ENCODE results near the gene BMP3.

BMP3 gene

DNA sequence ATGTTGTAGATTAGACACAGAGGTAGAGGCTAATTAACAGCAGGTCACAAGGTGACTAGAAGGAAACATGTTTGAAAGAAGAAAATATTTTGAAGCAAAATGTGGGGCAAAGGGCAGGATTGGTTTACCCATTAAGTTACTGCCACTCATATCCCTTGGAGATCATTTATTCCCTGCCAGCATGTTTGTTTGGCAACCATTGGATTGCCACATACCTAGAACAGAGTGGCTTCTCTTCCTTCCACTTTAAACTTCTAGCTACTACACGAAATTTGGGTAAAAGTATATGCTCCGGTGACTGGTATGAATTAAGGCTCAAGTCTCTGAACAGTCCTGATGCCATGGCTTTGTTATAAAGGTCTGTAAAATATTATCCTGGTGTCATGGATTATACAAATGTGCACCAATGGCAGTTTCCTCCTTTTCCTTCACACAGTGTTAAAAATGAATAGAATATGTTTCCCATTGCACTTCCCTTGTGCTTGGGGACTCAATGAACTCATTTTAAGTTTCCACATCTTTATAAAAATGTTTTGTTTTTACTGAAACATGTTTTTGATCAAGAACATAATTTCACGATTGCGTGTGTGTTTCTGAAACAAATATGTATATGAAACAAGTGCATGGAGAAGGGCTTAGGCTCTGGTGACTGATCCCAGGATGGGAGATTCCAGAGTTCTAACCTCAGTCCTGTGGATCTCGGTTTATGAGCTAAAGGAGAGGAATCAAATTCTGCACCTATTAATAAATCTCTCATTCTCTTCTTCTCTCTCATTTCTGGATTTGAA lies 12.3 kb downstream of the BMP3 start:
- H3K36me3 ChIP-seq (ENCODE audit: control insufficient read depth in 2 of 2, insufficient read depth in 1 of 2, low read length in 2 of 2) = no peaks in the 10 kb centered on the region
- POLR2A ChIA-PET = no interaction called here
- H3K27ac ChIP-seq (ENCODE audit: extremely low read depth, low read depth, low read length) = no peak overlapping the region
- H3K9me3 ChIP-seq (ENCODE audit: control insufficient read depth, insufficient read depth, low read depth, low read length) = no peaks in the 10 kb centered on the region
- TF ChIP-seq, protein P1, sequence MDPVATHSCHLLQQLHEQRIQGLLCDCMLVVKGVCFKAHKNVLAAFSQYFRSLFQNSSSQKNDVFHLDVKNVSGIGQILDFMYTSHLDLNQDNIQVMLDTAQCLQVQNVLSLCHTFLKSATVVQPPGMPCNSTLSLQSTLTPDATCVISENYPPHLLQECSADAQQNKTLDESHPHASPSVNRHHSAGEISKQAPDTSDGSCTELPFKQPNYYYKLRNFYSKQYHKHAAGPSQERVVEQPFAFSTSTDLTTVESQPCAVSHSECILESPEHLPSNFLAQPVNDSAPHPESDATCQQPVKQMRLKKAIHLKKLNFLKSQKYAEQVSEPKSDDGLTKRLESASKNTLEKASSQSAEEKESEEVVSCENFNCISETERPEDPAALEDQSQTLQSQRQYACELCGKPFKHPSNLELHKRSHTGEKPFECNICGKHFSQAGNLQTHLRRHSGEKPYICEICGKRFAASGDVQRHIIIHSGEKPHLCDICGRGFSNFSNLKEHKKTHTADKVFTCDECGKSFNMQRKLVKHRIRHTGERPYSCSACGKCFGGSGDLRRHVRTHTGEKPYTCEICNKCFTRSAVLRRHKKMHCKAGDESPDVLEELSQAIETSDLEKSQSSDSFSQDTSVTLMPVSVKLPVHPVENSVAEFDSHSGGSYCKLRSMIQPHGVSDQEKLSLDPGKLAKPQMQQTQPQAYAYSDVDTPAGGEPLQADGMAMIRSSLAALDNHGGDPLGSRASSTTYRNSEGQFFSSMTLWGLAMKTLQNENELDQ (tag by site-specific recombination; IDR thresholded peaks at IDR 0.05; ENCODE audit: low read depth) = no peak
- TF ChIP-seq TCF7L2 (IDR thresholded peaks at IDR 0.05; ENCODE audit: borderline replicate concordance, low read depth, low read length) (no peak), KLF7 (tag by site-specific recombination; IDR thresholded peaks at IDR 0.05; ENCODE audit: borderline replicate concordance) (no peak), ZNF560 (tag by site-specific recombination; IDR thresholded peaks at IDR 0.05; ENCODE audit: borderline replicate concordance) (no peak), ZNF169 (tag by site-specific recombination; IDR thresholded peaks at IDR 0.05) (no peak), ZNF521 (tag by site-specific recombination; IDR thresholded peaks at IDR 0.05) (no peak), ZNF214 (tag by site-specific recombination; IDR thresholded peaks at IDR 0.05; ENCODE audit: borderline replicate concordance) (no peak)
- H3K4me3 ChIP-seq (ENCODE audit: low read depth, low read length) = no peak overlapping the region
- CTCF ChIA-PET = interaction anchor here (0.6 to 3.8 kb wide), 4 partner anchors 9 to 680 kb away, joined by 3 to 12 read pairs (median 6); no protein-coding TSS in a partner anchor
- no peaks in the 10 kb centered on the region; the same call in 1 of the 2 replicates for H3K4me1 ChIP-seq (ENCODE audit: control insufficient read depth, insufficient read depth, low read length)

DNA sequence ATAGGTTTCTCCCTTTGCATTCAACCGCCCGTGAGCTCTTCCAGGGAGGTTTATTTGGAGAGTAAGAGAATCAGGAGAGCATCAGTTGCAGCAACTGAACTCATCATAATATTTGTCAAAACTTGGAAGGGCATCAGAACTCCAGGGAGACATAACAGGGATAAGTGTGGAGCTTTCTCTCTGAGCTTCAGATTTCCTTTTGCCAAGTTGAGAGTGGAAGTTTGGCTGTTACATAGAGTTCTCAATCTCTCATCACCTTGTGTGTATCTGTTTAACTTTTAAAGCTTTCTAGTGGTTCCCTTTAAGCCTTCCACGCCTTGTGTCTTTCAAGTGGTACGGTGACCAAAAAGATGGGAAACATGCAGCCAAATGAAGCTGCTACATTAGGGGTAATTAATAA lies 18.8 kb downstream of the BMP3 start:
- ChIA-PET POLR2A (no interaction called here), CTCF (interaction anchor here (1.0 to 2.9 kb wide), 2 partner anchors 10 to 687 kb away, joined by 3 to 13 read pairs; no protein-coding TSS in a partner anchor)
- Histone ChIP-seq H3K36me3 (ENCODE audit: control insufficient read depth in 2 of 2, insufficient read depth in 1 of 2, low read length in 2 of 2) (no peaks in the 10 kb centered on the region), H3K4me1 (ENCODE audit: control insufficient read depth, insufficient read depth, low read length) (no peaks in the 10 kb centered on the region), H3K27ac (ENCODE audit: extremely low read depth, low read depth, low read length) (no peak overlapping the region), H3K9me3 (ENCODE audit: control insufficient read depth, insufficient read depth, low read depth, low read length) (no peaks in the 10 kb centered on the region), H3K4me3 (ENCODE audit: low read depth, low read length) (no peak overlapping the region)
- TF ChIP-seq ZNF777 (tag by site-specific recombination; IDR thresholded peaks at IDR 0.05; ENCODE audit: borderline replicate concordance) (no peak), ZNF76 (tag by site-specific recombination; IDR thresholded peaks at IDR 0.05; ENCODE audit: borderline replicate concordance, low read depth) (no peak), ZNF214 (tag by site-specific recombination; IDR thresholded peaks at IDR 0.05; ENCODE audit: borderline replicate concordance) (no peak), SALL2 (tag by site-specific recombination; IDR thresholded peaks at IDR 0.05; ENCODE audit: borderline replicate concordance) (no peak), EGR2 (tag by site-specific recombination; IDR thresholded peaks at IDR 0.05; ENCODE audit: low read depth) (no peak), MEIS1 (CRISPR knock-in tag; IDR thresholded peaks at IDR 0.05; ENCODE audit: borderline replicate concordance) (no peak), ZNF292 (tag by site-specific recombination; IDR thresholded peaks at IDR 0.05; ENCODE audit: borderline replicate concordance, low read depth) (no peak), ZNF366 (tag by site-specific recombination; conservative IDR thresholded peaks at IDR 0.05) (no peak), ZNF404 (tag by site-specific recombination; IDR thresholded peaks at IDR 0.05) (no peak), ZNF837 (tag by site-specific recombination; IDR thresholded peaks at IDR 0.05) (no peak), ZNF473 (tag by site-specific recombination; IDR thresholded peaks at IDR 0.05) (no peak), ZXDB (tag by site-specific recombination; IDR thresholded peaks at IDR 0.05) (no peak)
- TF ChIP-seq, protein P2, sequence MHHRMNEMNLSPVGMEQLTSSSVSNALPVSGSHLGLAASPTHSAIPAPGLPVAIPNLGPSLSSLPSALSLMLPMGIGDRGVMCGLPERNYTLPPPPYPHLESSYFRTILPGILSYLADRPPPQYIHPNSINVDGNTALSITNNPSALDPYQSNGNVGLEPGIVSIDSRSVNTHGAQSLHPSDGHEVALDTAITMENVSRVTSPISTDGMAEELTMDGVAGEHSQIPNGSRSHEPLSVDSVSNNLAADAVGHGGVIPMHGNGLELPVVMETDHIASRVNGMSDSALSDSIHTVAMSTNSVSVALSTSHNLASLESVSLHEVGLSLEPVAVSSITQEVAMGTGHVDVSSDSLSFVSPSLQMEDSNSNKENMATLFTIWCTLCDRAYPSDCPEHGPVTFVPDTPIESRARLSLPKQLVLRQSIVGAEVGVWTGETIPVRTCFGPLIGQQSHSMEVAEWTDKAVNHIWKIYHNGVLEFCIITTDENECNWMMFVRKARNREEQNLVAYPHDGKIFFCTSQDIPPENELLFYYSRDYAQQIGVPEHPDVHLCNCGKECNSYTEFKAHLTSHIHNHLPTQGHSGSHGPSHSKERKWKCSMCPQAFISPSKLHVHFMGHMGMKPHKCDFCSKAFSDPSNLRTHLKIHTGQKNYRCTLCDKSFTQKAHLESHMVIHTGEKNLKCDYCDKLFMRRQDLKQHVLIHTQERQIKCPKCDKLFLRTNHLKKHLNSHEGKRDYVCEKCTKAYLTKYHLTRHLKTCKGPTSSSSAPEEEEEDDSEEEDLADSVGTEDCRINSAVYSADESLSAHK (tag by site-specific recombination; IDR thresholded peaks at IDR 0.05) = no peak
- TF ChIP-seq, protein P3, sequence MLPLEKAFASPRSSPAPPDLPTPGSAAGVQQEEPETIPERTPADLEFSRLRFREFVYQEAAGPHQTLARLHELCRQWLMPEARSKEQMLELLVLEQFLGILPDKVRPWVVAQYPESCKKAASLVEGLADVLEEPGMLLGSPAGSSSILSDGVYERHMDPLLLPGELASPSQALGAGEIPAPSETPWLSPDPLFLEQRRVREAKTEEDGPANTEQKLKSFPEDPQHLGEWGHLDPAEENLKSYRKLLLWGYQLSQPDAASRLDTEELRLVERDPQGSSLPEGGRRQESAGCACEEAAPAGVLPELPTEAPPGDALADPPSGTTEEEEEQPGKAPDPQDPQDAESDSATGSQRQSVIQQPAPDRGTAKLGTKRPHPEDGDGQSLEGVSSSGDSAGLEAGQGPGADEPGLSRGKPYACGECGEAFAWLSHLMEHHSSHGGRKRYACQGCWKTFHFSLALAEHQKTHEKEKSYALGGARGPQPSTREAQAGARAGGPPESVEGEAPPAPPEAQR (tag by site-specific recombination; IDR thresholded peaks at IDR 0.05) = no peak
- TF ChIP-seq, protein P4, sequence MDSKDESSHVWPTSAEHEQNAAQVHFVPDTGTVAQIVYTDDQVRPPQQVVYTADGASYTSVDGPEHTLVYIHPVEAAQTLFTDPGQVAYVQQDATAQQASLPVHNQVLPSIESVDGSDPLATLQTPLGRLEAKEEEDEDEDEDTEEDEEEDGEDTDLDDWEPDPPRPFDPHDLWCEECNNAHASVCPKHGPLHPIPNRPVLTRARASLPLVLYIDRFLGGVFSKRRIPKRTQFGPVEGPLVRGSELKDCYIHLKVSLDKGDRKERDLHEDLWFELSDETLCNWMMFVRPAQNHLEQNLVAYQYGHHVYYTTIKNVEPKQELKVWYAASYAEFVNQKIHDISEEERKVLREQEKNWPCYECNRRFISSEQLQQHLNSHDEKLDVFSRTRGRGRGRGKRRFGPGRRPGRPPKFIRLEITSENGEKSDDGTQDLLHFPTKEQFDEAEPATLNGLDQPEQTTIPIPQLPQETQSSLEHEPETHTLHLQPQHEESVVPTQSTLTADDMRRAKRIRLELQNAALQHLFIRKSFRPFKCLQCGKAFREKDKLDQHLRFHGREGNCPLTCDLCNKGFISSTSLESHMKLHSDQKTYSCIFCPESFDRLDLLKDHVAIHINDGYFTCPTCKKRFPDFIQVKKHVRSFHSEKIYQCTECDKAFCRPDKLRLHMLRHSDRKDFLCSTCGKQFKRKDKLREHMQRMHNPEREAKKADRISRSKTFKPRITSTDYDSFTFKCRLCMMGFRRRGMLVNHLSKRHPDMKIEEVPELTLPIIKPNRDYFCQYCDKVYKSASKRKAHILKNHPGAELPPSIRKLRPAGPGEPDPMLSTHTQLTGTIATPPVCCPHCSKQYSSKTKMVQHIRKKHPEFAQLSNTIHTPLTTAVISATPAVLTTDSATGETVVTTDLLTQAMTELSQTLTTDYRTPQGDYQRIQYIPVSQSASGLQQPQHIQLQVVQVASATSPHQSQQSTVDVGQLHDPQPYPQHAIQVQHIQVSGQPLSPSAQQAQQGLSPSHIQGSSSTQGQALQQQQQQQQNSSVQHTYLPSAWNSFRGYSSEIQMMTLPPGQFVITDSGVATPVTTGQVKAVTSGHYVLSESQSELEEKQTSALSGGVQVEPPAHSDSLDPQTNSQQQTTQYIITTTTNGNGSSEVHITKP (tag by site-specific recombination; IDR thresholded peaks at IDR 0.05) = no peak
- TF ChIP-seq, protein P5, sequence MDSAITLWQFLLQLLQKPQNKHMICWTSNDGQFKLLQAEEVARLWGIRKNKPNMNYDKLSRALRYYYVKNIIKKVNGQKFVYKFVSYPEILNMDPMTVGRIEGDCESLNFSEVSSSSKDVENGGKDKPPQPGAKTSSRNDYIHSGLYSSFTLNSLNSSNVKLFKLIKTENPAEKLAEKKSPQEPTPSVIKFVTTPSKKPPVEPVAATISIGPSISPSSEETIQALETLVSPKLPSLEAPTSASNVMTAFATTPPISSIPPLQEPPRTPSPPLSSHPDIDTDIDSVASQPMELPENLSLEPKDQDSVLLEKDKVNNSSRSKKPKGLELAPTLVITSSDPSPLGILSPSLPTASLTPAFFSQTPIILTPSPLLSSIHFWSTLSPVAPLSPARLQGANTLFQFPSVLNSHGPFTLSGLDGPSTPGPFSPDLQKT (IDR thresholded peaks at IDR 0.05; ENCODE audit: borderline replicate concordance, low read depth, low read length) = no peak
